ENCODE measurements around the gene ATP9B.

DNA sequence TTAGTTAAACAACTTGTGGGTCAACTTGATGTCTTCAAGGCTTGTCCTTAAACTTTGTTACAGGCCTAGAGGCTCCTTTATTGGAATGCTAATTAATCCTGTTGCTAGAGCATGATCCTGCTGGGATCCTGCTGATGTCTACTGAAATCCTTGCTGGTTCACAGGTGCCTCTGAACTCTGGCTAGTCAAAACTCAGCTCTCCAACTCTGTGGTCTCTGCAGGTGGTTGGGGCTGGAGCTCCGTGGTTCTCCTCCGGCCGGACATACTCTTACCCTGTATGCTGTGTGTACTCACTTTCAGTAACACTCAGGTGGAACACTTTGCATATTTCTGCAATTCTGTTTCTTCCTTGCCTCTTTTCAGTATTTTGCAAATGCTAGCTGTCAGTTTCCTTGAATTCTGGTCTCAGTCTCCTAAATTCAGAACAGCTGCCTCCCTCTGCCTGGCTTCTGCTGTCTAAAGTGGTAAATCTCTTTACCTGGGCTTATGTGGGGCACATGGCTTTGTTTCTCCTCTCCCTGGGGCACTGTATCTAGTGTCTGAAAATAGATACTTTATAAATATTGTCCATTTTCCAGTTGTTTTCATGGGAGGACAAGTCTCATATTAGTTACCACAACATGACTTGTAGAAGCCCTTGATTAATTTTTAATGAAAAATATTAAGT lies 113.0 kb downstream of the ATP9B start:
- TF ChIP-seq, protein P1, sequence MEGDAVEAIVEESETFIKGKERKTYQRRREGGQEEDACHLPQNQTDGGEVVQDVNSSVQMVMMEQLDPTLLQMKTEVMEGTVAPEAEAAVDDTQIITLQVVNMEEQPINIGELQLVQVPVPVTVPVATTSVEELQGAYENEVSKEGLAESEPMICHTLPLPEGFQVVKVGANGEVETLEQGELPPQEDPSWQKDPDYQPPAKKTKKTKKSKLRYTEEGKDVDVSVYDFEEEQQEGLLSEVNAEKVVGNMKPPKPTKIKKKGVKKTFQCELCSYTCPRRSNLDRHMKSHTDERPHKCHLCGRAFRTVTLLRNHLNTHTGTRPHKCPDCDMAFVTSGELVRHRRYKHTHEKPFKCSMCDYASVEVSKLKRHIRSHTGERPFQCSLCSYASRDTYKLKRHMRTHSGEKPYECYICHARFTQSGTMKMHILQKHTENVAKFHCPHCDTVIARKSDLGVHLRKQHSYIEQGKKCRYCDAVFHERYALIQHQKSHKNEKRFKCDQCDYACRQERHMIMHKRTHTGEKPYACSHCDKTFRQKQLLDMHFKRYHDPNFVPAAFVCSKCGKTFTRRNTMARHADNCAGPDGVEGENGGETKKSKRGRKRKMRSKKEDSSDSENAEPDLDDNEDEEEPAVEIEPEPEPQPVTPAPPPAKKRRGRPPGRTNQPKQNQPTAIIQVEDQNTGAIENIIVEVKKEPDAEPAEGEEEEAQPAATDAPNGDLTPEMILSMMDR (IDR thresholded peaks at IDR 0.05; ENCODE audit: low read depth, low read length, missing input control): no peak
- no peak for TF ChIP-seq GABPA (IDR thresholded peaks at IDR 0.05 in 1 of 2, conservative IDR thresholded peaks at IDR 0.05 in 1 of 2)
- TF ChIP-seq JUND (IDR thresholded peaks at IDR 0.05): no peak
- TF ChIP-seq, protein P2, sequence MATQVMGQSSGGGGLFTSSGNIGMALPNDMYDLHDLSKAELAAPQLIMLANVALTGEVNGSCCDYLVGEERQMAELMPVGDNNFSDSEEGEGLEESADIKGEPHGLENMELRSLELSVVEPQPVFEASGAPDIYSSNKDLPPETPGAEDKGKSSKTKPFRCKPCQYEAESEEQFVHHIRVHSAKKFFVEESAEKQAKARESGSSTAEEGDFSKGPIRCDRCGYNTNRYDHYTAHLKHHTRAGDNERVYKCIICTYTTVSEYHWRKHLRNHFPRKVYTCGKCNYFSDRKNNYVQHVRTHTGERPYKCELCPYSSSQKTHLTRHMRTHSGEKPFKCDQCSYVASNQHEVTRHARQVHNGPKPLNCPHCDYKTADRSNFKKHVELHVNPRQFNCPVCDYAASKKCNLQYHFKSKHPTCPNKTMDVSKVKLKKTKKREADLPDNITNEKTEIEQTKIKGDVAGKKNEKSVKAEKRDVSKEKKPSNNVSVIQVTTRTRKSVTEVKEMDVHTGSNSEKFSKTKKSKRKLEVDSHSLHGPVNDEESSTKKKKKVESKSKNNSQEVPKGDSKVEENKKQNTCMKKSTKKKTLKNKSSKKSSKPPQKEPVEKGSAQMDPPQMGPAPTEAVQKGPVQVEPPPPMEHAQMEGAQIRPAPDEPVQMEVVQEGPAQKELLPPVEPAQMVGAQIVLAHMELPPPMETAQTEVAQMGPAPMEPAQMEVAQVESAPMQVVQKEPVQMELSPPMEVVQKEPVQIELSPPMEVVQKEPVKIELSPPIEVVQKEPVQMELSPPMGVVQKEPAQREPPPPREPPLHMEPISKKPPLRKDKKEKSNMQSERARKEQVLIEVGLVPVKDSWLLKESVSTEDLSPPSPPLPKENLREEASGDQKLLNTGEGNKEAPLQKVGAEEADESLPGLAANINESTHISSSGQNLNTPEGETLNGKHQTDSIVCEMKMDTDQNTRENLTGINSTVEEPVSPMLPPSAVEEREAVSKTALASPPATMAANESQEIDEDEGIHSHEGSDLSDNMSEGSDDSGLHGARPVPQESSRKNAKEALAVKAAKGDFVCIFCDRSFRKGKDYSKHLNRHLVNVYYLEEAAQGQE (IDR thresholded peaks at IDR 0.05): no peak
- TF ChIP-seq EGR1 (IDR thresholded peaks at IDR 0.05; ENCODE audit: low read depth in 2 of 2): no peak
- TF ChIP-seq, protein P3, sequence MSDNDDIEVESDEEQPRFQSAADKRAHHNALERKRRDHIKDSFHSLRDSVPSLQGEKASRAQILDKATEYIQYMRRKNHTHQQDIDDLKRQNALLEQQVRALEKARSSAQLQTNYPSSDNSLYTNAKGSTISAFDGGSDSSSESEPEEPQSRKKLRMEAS (IDR thresholded peaks at IDR 0.05): no peak

Measured in liver (tissue), 3 donors.